Fibroblast of upper back skin (primary cell): ENCODE results near the gene CDC42EP1.
A peak's percentile ranks its signal among the peaks of the same experiment; 100 is the strongest.

Experiments used
- DNase-seq: peaks from one replicate; pipeline ENCODE4 v3.0.0-alpha.2; 2013

Gene CDC42EP1

GRCh38 chr22:37561212-37562048, 1.1 kb downstream of the CDC42EP1 start:
- DNase-seq: peak; percentile 88

GRCh38 chr22:37562049-37562875, 2.0 kb downstream of the CDC42EP1 start:
- no peak for DNase-seq

DNA sequence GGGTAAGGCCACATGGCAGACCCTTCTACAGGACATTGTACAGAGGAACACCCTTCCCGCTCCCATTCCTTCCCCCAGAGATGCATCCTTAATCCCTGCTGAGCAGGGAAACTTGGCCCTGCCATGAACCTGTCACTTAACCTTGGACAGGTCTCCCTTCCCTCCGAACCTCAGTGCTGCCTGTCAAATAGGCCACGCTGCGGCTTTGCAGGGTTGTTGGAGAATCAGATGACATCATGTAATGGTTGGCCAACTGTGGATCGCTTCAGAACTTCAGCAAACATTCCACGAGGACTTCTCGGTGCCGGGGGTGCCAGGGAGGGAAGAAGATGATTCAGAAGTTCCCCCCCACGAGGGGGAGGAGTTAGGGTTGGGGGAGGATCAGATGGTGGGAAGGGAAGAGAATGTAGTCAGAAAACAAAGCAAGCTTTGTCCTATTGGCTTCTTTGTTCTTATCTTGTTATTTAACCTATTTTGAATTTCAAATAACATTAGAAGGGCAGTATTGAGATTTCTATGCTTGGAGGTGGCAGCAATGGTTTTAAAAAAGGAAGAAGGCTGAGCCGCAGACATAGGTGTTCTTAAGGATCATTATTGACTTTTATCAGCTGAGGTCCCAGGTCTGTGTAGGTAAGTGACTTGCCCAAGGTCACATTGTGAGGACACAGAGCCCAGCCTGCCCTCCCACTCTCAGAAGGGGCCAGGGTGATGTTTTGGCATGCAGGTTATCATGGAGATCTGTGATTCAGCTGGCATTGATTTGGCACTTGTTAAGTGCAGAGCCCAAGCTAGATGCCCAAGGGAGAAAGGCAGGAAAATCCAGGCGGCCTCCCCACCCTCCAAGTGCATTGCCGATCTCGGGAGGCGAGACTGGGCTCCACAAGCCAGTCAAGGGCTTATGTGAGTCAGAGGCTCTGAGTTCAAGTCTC, 3.1 kb downstream of the CDC42EP1 start:
- peak; percentile 93 for DNase-seq

- DNase-seq: no peak
Measured at GRCh38 chr22:37564111-37564711, 3.9 kb downstream of the CDC42EP1 start.

GRCh38 chr22:37565830-37566229, 5.5 kb downstream of the CDC42EP1 start:
- DNase-seq: no peak

DNA sequence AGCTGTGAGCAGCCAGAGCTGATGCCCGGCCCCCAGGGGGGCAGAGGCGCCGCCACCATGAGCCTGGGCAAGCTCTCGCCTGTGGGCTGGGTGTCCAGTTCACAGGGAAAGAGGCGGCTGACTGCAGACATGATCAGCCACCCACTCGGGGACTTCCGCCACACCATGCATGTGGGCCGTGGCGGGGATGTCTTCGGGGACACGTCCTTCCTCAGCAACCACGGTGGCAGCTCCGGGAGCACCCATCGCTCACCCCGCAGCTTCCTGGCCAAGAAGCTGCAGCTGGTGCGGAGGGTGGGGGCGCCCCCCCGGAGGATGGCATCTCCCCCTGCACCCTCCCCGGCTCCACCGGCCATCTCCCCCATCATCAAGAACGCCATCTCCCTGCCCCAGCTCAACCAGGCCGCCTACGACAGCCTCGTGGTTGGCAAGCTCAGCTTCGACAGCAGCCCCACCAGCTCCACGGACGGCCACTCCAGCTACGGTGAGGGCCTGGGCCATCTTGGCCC, 6.1 kb downstream of the CDC42EP1 start:
- no peak for DNase-seq

DNA sequence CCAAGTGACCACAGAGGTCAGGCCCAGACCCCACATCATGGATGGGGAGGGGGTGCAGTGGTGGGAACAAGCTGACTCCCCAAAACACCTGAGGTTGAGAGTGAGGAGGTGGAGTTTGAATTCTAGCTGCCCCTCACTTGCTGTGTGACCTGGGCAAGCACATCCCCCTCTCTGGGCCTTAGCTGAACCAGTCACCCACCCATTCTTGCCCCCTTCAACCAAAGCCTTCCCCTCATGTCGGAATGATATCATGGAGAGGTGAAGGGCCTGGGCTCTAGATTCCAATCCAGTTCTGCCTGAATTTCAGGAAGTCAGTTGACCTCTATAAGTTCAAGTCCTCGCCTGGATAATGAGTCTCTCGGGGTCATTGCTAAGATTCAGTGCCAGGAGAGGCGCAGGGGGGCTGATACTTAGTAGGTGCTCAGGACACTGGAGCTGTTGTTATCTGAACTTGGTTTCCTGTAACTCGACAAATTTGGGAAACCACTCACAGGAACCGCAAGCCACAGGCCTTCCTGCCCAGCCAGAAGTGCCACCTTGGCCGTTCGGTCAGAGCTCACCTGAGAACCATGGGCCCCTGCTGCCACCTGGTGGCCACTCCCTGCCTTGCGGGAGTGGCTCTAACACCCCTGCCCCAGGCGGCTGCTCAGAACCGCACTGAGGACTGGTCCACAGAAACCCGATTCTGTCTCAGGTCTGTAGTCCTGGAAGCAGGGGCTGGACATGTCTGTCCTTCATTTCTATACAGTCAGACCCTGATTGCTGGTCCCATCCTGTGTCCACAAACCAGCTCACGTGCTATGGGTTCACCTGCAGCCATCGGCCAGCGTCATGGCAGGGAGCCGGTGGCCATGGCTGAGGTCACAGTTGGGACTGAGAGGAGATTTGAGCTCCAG, 6.9 kb downstream of the CDC42EP1 start:
- DNase-seq: peak; percentile 50

GRCh38 chr22:37568012-37568411, 7.7 kb downstream of the CDC42EP1 start:
- DNase-seq: no peak

- no peak for DNase-seq
Measured at GRCh38 chr22:37568448-37569008, 8.2 kb downstream of the CDC42EP1 start.

GRCh38 chr22:37569009-37569920, 9.0 kb downstream of the CDC42EP1 start:
- no peak for DNase-seq

DNA sequence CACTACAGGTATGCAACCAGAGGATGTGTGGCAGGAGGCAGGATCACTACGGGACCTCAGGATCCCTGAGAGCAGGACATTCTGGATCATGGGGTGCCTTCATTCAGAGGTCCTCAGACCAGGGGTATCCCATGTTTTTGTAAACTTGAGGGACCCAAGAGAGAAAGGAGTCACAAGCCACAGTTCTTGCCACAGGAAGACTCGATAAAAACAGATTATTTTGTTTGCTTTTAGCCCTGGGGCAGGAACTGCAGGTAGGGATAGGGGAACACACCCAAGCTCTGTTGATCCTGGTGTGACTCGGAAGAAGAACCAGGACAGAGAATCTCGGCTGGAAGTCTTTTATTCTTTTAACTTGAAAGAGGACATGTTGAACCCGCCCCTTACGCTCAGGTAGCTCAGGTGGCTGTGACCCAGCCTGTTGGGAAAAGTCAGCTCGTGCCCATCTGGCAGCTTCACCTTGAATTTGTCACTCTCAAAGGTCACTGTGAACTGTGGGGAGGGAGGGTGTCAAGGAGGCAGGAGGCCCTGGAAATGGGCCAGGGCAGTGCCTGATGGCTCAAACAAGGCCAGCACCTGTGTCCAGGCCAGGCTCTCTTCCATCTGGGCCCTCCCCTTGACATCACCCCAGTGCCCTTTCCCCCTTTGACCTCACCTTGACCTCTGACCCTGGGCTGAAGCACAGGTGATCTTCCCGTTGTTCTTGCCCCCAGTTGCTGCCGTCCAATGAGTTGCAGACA, 9.8 kb downstream of the CDC42EP1 start:
- DNase-seq: no peak

GRCh38 chr22:37570661-37570976, 10.3 kb downstream of the CDC42EP1 start:
- no peak for DNase-seq

- no peak for DNase-seq
Measured at GRCh38 chr22:37571258-37571991, 11.1 kb downstream of the CDC42EP1 start.

DNA sequence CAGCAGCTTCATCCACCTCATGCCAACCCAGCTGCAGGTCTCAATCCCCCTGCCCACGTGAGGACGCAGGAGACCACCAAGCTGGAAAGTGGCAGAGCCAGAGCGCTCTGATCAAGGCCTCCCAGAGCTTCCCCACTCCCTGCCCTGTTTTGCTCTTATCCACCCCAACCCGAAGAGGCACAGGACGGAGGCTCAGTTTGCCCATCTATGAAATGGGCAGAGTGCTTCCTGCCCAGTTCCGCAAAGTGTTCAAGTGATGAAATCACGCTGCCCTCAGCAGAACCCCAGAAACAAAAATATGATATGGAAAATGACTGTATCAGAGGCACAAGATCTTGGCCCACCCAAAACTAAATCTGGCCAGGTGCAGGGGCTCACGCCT, 11.7 kb downstream of the CDC42EP1 start:
- no peak for DNase-seq

GRCh38 chr22:37575490-37576003, 15.3 kb downstream of the CDC42EP1 start:
- no peak for DNase-seq

GRCh38 chr22:37578002-37578401, 17.7 kb downstream of the CDC42EP1 start:
- DNase-seq: no peak

- DNase-seq: no peak
Measured at GRCh38 chr22:37581504-37581903, 21.2 kb downstream of the CDC42EP1 start.

DNA sequence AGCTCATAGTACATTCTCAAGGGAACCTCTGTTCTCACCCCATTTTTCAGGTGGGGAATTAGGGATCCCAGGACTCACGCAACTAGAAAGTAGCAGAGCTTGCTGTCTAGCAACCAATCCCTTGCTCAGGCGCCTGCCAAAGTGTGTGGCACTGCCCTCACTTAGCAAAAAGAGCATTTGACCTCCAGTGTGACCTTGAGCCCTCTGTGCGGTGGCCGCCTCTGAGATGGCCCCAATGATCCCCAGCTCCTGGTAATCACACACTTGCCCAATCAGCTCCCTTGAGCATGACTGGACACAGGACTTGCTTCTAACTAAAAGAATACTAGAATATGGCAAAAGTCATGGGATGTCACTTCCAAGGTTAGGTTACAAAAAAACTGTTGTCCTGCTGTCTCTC, 22.2 kb downstream of the CDC42EP1 start:
- DNase-seq: no peak
